H4 (cell line): ENCODE results near the gene AGBL3. TPM values are rescaled to one million over a fixed set of nuclear protein-coding genes. Genes with fewer than 3 reads are reported as not detected.
"Not testable (repeated sequence)": the region's sequence is repeated elsewhere in the genome, so short reads cannot be mapped to it uniquely, and the experiment has no call there.

Source experiments
- DNase-seq: peaks from one replicate; pipeline ENCODE4 v3.0.0-alpha.2; 2015; ENCODE audit warnings: low spot score
- total RNA-seq: library from RNA; depleted of rRNA; stranded (reverse); fragments of >200 nt; shearing (Covaris generic); gene quantifications from 2 replicates; pipeline ENCODE4 v1.2.3, GENCODE V29; 2014

Gene AGBL3
- total RNA-seq, 1 experiment from 2014 or later, result 1.2 TPM

DNA sequence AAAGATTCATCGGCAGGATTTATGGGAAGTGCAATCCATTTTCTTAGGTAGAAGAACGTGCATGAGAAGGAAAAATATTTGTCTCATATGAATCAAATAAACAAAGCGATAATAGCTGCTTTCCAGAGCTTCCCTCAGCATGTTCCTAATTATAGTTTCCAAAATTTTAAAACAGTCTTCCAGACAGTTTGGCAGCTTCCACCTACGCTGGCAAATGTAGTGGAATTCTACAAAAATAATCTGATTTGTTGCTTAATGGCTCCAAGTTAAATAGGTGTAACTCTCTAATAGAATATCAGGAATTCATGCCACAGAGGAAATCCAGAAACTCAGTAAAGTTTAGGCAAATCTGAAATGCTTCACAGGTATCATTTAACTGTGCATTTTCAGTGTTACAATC is 23.3 kb upstream of the AGBL3 start:
- DNase-seq, result no peak

DNA sequence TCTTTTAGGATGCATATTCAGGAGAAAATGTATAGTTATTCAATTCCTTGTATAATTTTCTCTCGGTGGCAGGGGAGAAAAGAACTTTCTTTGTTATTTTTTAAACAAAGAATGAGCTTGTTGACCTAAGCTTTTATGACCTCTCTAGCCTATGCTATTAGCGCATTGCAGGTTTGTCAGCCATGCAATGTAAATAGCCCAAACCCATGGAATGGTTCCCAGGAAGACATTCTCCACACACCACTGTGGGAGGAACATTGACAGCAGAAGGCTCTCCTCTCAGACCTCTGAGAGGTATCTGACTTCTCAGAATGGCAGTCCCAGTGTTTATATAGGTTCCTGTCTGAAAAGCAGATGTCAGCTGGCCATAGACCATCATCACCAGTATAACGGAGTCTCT is 19.6 kb upstream of the AGBL3 start:
- no peak for DNase-seq

GRCh38 chr7:134968110-134968509 is 18.2 kb upstream of the AGBL3 start:
- no peak for DNase-seq

GRCh38 chr7:134981645-134982044 is 4.7 kb upstream of the AGBL3 start:
- DNase-seq, result not testable (repeated sequence)

GRCh38 chr7:134985894-134986362 is 380 bp upstream of the AGBL3 start:
- no peak for DNase-seq

DNA sequence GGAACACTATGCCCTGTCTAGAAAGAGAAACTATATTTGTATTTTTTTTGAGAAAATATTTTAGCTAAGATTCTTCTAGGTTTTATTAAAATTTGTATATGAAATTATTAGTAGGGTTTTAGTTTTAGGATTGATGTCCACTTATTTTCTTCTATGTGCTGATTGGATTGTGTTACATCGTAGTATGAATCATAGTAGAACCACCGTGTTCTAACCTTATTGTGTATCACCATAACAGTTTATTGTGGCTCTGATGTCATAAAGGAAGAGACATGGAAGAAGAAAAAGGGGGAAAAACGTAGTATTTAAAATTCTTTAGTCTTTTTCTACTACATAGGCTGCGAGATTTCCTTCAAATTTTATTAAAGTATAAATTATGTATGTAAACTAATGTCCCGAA is 1.9 kb downstream of the AGBL3 start:
- DNase-seq, result no peak

DNA sequence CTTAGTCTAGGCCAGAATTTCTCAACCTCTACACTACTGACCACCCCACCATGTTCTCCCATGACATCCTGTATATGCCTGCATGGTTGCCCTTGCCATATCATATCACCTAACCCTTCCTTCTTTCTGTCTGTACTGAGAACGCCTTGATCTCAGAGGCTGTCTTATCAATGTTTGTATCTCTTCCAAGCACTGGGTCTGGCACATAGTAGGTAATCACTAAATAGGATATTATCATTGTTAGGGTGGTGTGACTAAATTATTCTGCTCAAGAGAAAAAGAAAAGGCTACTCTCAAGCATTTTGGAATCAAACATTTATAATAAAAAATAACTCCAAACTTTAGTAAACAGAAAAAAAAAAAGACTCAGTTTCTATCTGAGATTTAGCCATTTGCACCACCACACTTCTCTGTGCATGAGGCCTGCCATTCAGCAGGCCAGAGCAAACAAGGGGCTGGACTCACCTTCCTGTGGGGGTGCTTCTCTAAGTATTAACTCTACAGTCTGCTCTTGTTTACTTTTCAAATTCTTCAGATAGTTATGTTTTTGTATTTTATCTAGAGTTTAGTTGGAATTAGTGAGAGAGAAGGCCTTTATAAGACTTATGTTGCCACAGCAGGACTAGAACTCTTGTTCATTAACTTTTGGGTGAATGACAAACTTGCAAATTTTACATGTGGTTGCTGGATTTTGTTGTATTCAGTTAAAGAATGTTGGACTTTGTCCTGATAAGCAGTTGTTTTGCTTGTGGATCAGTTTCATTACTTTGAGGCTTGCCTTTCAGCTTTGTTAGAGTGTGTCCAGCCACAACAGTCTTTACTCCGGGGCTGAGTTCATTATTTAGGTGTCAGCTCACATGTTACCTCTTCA is 5.4 kb downstream of the AGBL3 start:
- DNase-seq, result no peak

- no peak for DNase-seq
Observed at GRCh38 chr7:134992626-134993179, 6.4 kb downstream of the AGBL3 start.

DNA sequence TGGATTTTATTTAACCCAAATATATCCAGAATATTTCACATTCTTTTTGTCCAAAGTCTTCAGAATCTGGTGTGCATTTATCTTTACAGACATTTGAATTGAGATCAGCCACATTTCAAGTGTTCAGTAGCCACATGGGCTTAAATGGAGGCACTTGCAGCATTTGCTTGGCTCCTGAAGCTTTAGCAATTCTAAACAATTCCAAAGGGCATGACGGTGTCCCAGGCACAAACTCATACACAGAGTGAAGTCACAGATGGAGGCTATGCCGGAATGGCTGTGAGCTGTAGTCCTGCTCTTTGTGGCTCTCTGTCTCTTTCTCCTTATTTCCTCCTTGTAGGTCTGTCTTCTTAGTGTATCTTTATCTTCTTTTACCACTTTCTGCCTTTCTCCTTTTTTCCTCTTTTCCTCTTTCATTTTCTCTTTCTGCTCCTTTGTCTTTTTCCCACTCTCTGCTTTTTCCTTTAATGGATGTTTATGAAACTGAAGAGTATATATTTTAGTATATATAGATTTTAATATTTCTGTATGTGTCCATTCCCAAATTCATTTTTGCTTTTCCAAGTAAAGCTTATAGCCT is 7.7 kb downstream of the AGBL3 start:
- no peak for DNase-seq

DNA sequence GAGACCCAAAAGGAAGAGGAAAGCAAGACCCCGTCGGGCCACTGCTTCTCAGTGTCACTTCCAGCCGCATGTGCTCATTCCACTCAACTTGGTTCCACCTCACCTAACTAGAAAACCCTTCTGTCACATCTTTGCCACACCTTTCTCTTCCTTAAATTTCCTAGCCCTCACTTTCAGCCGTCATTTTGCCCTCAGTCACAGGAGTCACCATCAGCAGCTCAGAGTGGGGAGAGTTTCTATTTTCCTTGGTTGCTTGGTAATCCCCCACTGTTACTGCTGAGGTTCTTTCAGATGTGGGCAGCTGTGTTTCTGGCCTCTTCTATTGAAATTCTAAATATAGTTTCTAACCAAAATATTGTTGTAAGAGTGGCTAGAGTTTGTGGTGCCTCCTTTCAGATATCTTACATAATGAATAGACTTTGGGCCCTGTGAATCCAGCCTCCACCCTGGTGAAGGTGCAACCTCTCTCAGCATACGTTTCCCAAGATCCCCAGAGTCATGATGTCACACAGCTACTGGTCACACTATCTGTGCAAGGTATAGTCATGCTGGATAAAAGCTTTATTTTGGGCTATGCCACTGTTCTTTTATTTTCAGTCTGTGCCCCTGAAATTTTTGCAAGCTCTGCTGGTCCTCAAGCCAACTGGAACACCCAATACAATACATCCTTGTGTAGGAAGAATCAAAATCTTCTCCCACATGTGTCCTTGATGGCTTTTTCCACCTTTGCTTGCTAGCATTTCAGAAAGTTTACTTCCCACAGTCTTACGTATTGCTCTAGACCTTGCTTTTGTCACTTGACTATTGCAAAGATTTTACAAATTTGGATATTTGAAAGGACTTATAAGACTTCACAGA is 9.2 kb downstream of the AGBL3 start:
- DNase-seq, result no peak

DNA sequence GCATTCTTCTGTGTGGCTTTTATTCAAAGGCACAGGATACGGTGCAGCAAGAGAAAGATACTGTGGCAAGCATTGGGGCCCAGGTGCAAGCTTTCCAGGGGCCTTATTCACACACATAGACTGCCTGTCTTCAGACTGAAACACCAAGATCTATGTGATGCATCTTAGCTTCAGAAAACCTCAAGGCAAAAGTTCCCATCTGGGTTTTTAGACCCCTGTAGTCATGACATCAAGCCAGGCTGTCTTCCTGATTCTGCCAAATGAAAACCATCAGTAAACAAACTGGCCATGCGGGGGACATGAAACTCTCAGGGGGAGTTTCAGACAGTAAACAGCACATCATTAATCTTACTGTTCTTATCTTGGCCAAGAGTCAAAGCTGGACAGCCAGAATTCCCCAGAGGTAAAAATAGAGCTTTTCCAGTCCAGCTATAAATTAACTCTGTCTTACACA is 9.8 kb downstream of the AGBL3 start:
- DNase-seq, result no peak

DNA sequence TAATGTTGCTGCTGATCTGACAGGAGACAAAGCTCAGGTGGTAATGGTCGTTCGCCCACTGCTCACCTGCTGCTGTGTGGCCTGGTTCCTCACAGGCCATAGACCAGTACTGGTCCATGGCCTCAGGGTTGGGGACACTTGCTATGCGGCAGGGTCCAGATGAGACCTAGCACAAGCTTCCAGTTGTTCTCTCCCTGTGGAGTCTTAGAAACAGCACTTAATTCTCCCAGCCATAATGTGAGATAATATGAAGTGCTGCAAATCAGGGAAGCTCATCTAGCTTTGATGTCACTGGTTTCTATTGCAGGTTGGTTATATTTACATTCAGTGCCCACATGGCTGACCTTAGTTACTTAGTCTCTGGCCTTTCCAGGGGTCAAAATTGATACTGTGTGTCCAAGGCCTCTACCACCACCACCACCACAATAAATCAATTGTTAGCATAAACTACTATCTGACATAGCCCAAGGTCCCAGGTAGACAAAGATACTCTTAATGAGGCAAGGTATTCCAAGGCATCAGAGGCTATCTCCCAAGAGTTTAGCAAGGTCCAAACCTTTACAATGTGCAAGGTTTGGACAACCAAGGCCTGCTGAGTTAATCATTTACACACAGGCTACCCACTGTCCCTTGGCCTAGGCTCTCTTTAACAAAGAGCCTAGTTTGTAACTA is 11.0 kb downstream of the AGBL3 start:
- no peak for DNase-seq

- no peak for DNase-seq
Observed at GRCh38 chr7:134999136-134999535, 12.8 kb downstream of the AGBL3 start.

GRCh38 chr7:135001390-135002165 is 15.3 kb downstream of the AGBL3 start:
- DNase-seq, result no peak

DNA sequence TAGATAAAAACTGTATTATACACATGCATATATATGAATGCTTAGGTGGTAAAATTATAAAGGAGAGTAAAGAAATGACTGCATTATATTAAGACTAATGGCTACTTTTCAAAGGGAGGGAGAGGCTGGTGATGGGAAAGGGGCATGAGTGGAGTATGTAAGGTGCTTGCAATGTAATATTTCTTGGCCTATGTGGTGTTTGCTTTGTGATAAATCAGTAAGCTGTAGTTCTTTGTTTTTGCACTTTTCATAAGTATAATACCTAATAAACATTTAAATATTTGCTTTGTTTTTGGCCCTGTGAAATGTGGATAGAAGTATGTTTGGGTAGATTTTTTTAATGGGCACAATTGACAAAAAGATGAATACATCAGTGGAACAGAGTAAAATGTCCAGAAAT is 25.9 kb downstream of the AGBL3 start:
- DNase-seq, result no peak

GRCh38 chr7:135023622-135024021 is 37.3 kb downstream of the AGBL3 start:
- DNase-seq, result no peak

GRCh38 chr7:135035252-135035651 is 48.9 kb downstream of the AGBL3 start:
- DNase-seq, result no peak

- not testable (repeated sequence) for DNase-seq
Observed at GRCh38 chr7:135067017-135067416, 80.7 kb downstream of the AGBL3 start.

- no peak for DNase-seq
Observed at GRCh38 chr7:135074096-135074495, 87.8 kb downstream of the AGBL3 start.

GRCh38 chr7:135074531-135074930 is 88.2 kb downstream of the AGBL3 start:
- no peak for DNase-seq

- no peak for DNase-seq
Observed at GRCh38 chr7:135075716-135076115, 89.4 kb downstream of the AGBL3 start.
